Natural killer cell treated with Interleukin-12 subunit alpha and Interleukin-12 subunit beta and Interleukin-15 and Interleukin-18, amount 100 ng/mL, for 72 hours (primary cell): ENCODE measurements around the gene PLEKHG4B. TPM values are rescaled to one million over a fixed set of nuclear protein-coding genes. Genes with fewer than 3 reads are reported as not detected.
A peak's percentile ranks its signal among the peaks of the same experiment; 100 is the strongest.
"Not testable (repeated sequence)": the region's sequence is repeated elsewhere in the genome, so short reads cannot be mapped to it uniquely, and the experiment has no call there.

ENCODE experiments used
- ATAC-seq, 2 donors: fragments of 150-1000 bp; cut with Tn5 transposase in 1 of 2; sonication (Bioruptor Pico), chemical (Tn5 transposase) in 1 of 2; 2 replicates each; pipeline ENCODE4 v1.10.0; 2021
- DNase-seq: peaks from one replicate; pipeline ENCODE4 v3.0.0; 2022; ENCODE audit warnings: low spot score
- H3K27ac Mint-ChIP-seq, 2 donors: 1 replicate in 1 of 2; 2 replicates in 1 of 2; pipeline ENCODE4 v1.8.0; 2022; ENCODE audit warnings: mixed read lengths in 2 of 2, mild to moderate bottlenecking in 1 of 2, moderate library complexity in 1 of 2
- H3K27me3 Mint-ChIP-seq, 2 donors: 1 replicate in 1 of 2; 2 replicates in 1 of 2; pipeline ENCODE4 v1.8.0; 2022; ENCODE audit warnings: mixed read lengths in 2 of 2
- H3K36me3 Mint-ChIP-seq: one replicate; pipeline ENCODE4 v1.8.0; 2022; ENCODE audit warnings: mixed read lengths
- H3K4me1 Mint-ChIP-seq, 2 donors: 1 replicate in 1 of 2; 2 replicates in 1 of 2; pipeline ENCODE4 v1.8.0; 2022; ENCODE audit warnings: low read depth in 2 of 2, mixed read lengths in 2 of 2, mild to moderate bottlenecking in 1 of 2
- H3K4me3 Mint-ChIP-seq: one replicate; pipeline ENCODE4 v1.8.0; 2022; ENCODE audit warnings: mixed read lengths
- H3K9me3 Mint-ChIP-seq: 2 replicates; pipeline ENCODE4 v1.8.0; 2022; ENCODE audit warnings: mixed read lengths
- total RNA-seq, 2 donors: library from RNA; stranded (reverse); gene quantifications; one replicate each; pipeline ENCODE4 v1.2.3, GENCODE V29; 2022

Gene PLEKHG4B
- total RNA-seq, 2 donors from 2014 or later, result not detected

GRCh38 chr5:93221-93980, 1.4 kb downstream of the PLEKHG4B start:
- Mint-ChIP-seq H3K4me1 (peaks cover 0 to 3% of the 10 kb centered on the region in 2 donors), H3K4me3 (no peak overlapping the region), H3K27ac (no peak overlapping the region), H3K9me3 (no peaks in the 10 kb centered on the region), H3K27me3 (peaks cover 33 to 52% of the 10 kb centered on the region in 2 donors), H3K36me3 (no peaks in the 10 kb centered on the region)
- ATAC-seq, result no peak
- no peak for DNase-seq

- Mint-ChIP-seq H3K27ac (no peak overlapping the region), H3K36me3 (no peaks in the 10 kb centered on the region), H3K4me1 (peaks cover 0 to 3% of the 10 kb centered on the region in 2 donors), H3K4me3 (no peak overlapping the region), H3K9me3 (no peaks in the 10 kb centered on the region), H3K27me3 (peaks cover 25 to 44% of the 10 kb centered on the region in 2 donors)
- ATAC-seq (peak; percentile 7 to 44), DNase-seq (no peak)
Observed at GRCh38 chr5:94113-94892, 2.3 kb downstream of the PLEKHG4B start.

GRCh38 chr5:95241-95980, 3.4 kb downstream of the PLEKHG4B start:
- no peak overlapping the region for H3K27ac Mint-ChIP-seq
- no peak for DNase-seq
- H3K36me3 Mint-ChIP-seq, result no peaks in the 10 kb centered on the region
- H3K4me1 Mint-ChIP-seq, result peaks cover 0 to 3% of the 10 kb centered on the region in 2 donors
- no peaks in the 10 kb centered on the region for H3K9me3 Mint-ChIP-seq
- peaks cover 29 to 44% of the 10 kb centered on the region in 2 donors for H3K27me3 Mint-ChIP-seq
- no peak overlapping the region for H3K4me3 Mint-ChIP-seq
- peak; percentile 20 to 41 for ATAC-seq

- Mint-ChIP-seq H3K4me3 (no peak overlapping the region), H3K36me3 (no peaks in the 10 kb centered on the region), H3K27me3 (peaks cover 19 to 33% of the 10 kb centered on the region in 2 donors), H3K9me3 (no peaks in the 10 kb centered on the region), H3K27ac (no peak overlapping the region), H3K4me1 (no peaks in the 10 kb centered on the region)
- ATAC-seq, result no peak
- DNase-seq, result no peak
Observed at GRCh38 chr5:96976-97660, 5.2 kb downstream of the PLEKHG4B start.

GRCh38 chr5:99815-100214, 7.8 kb downstream of the PLEKHG4B start:
- ATAC-seq (no peak), DNase-seq (no peak)
- no peak overlapping the region for H3K27ac Mint-ChIP-seq
- H3K36me3 Mint-ChIP-seq, result no peaks in the 10 kb centered on the region
- no peaks in the 10 kb centered on the region for H3K4me1 Mint-ChIP-seq
- H3K4me3 Mint-ChIP-seq, result no peak overlapping the region
- H3K9me3 Mint-ChIP-seq, result no peaks in the 10 kb centered on the region
- peaks cover 24% of the 10 kb centered on the region in 2 donors for H3K27me3 Mint-ChIP-seq

- DNase-seq (no peak), ATAC-seq (no peak)
- H3K4me3 Mint-ChIP-seq, result no peak overlapping the region
- H3K27ac Mint-ChIP-seq, result no peak overlapping the region
- H3K27me3 Mint-ChIP-seq, result peaks cover 15% of the 10 kb centered on the region in 2 donors
- H3K4me1 Mint-ChIP-seq, result no peaks in the 10 kb centered on the region
- no peaks in the 10 kb centered on the region for H3K36me3 Mint-ChIP-seq
- no peaks in the 10 kb centered on the region for H3K9me3 Mint-ChIP-seq
Observed at GRCh38 chr5:102411-103043, 10.6 kb downstream of the PLEKHG4B start.

- not testable (repeated sequence) for H3K9me3 Mint-ChIP-seq, ATAC-seq, H3K4me1 Mint-ChIP-seq, H3K4me3 Mint-ChIP-seq, DNase-seq, H3K27ac Mint-ChIP-seq, H3K36me3 Mint-ChIP-seq
- H3K27me3 Mint-ChIP-seq, result peaks cover 9 to 14% of the 10 kb centered on the region in 2 donors
Observed at GRCh38 chr5:104106-104505, 12.1 kb downstream of the PLEKHG4B start.

GRCh38 chr5:104778-105296, 12.9 kb downstream of the PLEKHG4B start:
- DNase-seq (no peak), ATAC-seq (no peak)
- peaks cover 0 to 2% of the 10 kb centered on the region in 2 donors for H3K4me1 Mint-ChIP-seq
- H3K36me3 Mint-ChIP-seq, result no peaks in the 10 kb centered on the region
- H3K9me3 Mint-ChIP-seq, result no peaks in the 10 kb centered on the region
- peaks cover 3 to 10% of the 10 kb centered on the region in 2 donors for H3K27me3 Mint-ChIP-seq
- H3K27ac Mint-ChIP-seq, result no peak overlapping the region
- no peak overlapping the region for H3K4me3 Mint-ChIP-seq

GRCh38 chr5:105504-106070, 13.6 kb downstream of the PLEKHG4B start:
- H3K27ac Mint-ChIP-seq, result no peak overlapping the region
- no peaks in the 10 kb centered on the region for H3K36me3 Mint-ChIP-seq
- H3K27me3 Mint-ChIP-seq, result peaks cover 0 to 13% of the 10 kb centered on the region in 2 donors
- H3K4me3 Mint-ChIP-seq, result no peak overlapping the region
- peaks cover 6% of the 10 kb centered on the region for H3K9me3 Mint-ChIP-seq
- DNase-seq, result no peak
- no peak for ATAC-seq
- peaks cover 0 to 8% of the 10 kb centered on the region in 2 donors for H3K4me1 Mint-ChIP-seq

- DNase-seq (no peak), ATAC-seq (peak in 1 of 2 donors; percentile 16)
- Mint-ChIP-seq H3K27me3 (peaks cover 0 to 13% of the 10 kb centered on the region in 2 donors), H3K36me3 (no peaks in the 10 kb centered on the region), H3K27ac (no peak overlapping the region), H3K4me1 (peaks cover 0 to 9% of the 10 kb centered on the region in 2 donors), H3K9me3 (peaks cover 6% of the 10 kb centered on the region), H3K4me3 (no peak overlapping the region)
Observed at GRCh38 chr5:106587-106986, 14.6 kb downstream of the PLEKHG4B start.

- Mint-ChIP-seq H3K4me1 (peaks cover 0 to 9% of the 10 kb centered on the region in 2 donors), H3K4me3 (no peak overlapping the region), H3K27ac (no peak overlapping the region), H3K9me3 (peaks cover 6% of the 10 kb centered on the region), H3K36me3 (no peaks in the 10 kb centered on the region), H3K27me3 (peaks cover 0 to 13% of the 10 kb centered on the region in 2 donors)
- ATAC-seq, result peak; percentile 15 to 40
- no peak for DNase-seq
Observed at GRCh38 chr5:107526-107925, 15.6 kb downstream of the PLEKHG4B start.

- H3K27ac Mint-ChIP-seq, result no peak overlapping the region
- no peak for ATAC-seq
- H3K4me3 Mint-ChIP-seq, result no peak overlapping the region
- DNase-seq, result no peak
- no peaks in the 10 kb centered on the region for H3K36me3 Mint-ChIP-seq
- peaks cover 0 to 9% of the 10 kb centered on the region in 2 donors for H3K4me1 Mint-ChIP-seq
- H3K27me3 Mint-ChIP-seq, result peaks cover 0 to 8% of the 10 kb centered on the region in 2 donors
- peaks cover 6% of the 10 kb centered on the region for H3K9me3 Mint-ChIP-seq
Observed at GRCh38 chr5:109826-110225, 17.9 kb downstream of the PLEKHG4B start.
